HG03025 (cell line): ENCODE measurements around the gene TEX22.

Experiments
- ATAC-seq: cut with Tn5 transposase; IDR thresholded peaks from one replicate; pipeline ENCODE4 v1.9.1; 2021; ENCODE audit warnings: mild to moderate bottlenecking, moderate library complexity; ENCODE audit not compliant: unreplicated experiment, low FRiP score

The TEX22 gene

GRCh38 chr14:105436891-105437722, 38.8 kb downstream of the TEX22 start:
- ATAC-seq: no peak

- no peak for ATAC-seq
Observed at GRCh38 chr14:105437723-105438500, 39.6 kb downstream of the TEX22 start.

GRCh38 chr14:105439179-105439578, 40.8 kb downstream of the TEX22 start:
- ATAC-seq: no peak

GRCh38 chr14:105439710-105440553, 41.6 kb downstream of the TEX22 start:
- ATAC-seq: no peak

- no peak for ATAC-seq
Observed at GRCh38 chr14:105440554-105440900, 42.2 kb downstream of the TEX22 start.

- ATAC-seq: no peak
Observed at GRCh38 chr14:105440992-105441391, 42.7 kb downstream of the TEX22 start.

- no peak for ATAC-seq
Observed at GRCh38 chr14:105442125-105442524, 43.8 kb downstream of the TEX22 start.

GRCh38 chr14:105442834-105443233, 44.5 kb downstream of the TEX22 start:
- ATAC-seq: no peak

- ATAC-seq: no peak
Observed at GRCh38 chr14:105444859-105445258, 46.5 kb downstream of the TEX22 start.

- no peak for ATAC-seq
Observed at GRCh38 chr14:105445290-105445689, 47.0 kb downstream of the TEX22 start.

GRCh38 chr14:105445901-105446845, 47.8 kb downstream of the TEX22 start:
- ATAC-seq: no peak

GRCh38 chr14:105446971-105447370, 48.6 kb downstream of the TEX22 start:
- no peak for ATAC-seq

- no peak for ATAC-seq
Observed at GRCh38 chr14:105447651-105448640, 49.6 kb downstream of the TEX22 start.

GRCh38 chr14:105448706-105449111, 50.4 kb downstream of the TEX22 start:
- no peak for ATAC-seq

GRCh38 chr14:105449276-105450122, 51.2 kb downstream of the TEX22 start:
- ATAC-seq: no peak

- no peak for ATAC-seq
Observed at GRCh38 chr14:105450123-105450505, 51.8 kb downstream of the TEX22 start.

- no peak for ATAC-seq
Observed at GRCh38 chr14:105450864-105451720, 52.8 kb downstream of the TEX22 start.
